ENCODE data around the gene STAG2.

DNA sequence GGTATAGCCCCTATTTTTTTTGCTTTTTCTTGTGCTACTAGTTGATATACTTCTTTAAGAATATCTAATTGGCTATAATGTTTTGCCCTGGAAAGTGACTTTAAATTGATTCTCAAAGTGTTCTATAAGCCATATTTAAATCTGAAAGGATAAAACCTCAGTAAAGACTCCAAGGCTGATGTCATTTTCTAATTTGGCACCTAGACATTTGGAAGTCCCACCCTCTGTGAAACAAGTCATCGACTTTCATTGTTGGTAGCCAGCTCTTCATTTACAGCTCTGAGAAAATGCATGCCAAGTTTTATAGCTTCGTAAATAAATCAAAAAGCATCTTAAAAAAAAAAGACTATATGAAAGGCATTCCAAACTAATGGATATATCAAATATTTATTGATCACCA is 18.0 kb upstream of the STAG2 start:
- TF ChIP-seq POLR2A (IDR thresholded peaks at IDR 0.05; ENCODE audit: low read length), result no peak
- no peak for TF ChIP-seq GATA1 (IDR thresholded peaks at IDR 0.05; ENCODE audit: low read depth, low read length)

Measured in erythroblast (primary cell).